Gastroesophageal sphincter (tissue), 3 donors: Measurements from ENCODE around the gene PI4KA.

ENCODE experiments used
- EP300 ChIP-seq: sonication (generic); formaldehyde crosslinking; IDR thresholded peaks from one replicate; pipeline ENCODE4 v1.6.1; 2017; ENCODE audit warnings: antibody characterized with exemption, mild to moderate bottlenecking
- POLR2A ChIP-seq, 2 donors: fragments of 450-650 bp; IDR thresholded peaks; one replicate each; pipeline ENCODE4 v1.6.1; 2017; ENCODE audit warnings: antibody characterized with exemption in 2 of 2, mild to moderate bottlenecking in 2 of 2, moderate library complexity in 1 of 2
- TF ChIP-seq, protein P1 (sequence below), 4 experiments: fragments of 200-600 bp in 2 of 4; fragments of 450-650 bp in 2 of 4; sonication (generic) in 1 of 4; IDR thresholded peaks; one replicate each; pipeline ENCODE4 v1.5.1; 2017 to 2019; ENCODE audit warnings: antibody characterized with exemption in 4 of 4, mild to moderate bottlenecking in 2 of 4, moderate library complexity in 2 of 4

- TF ChIP-seq, protein P1, sequence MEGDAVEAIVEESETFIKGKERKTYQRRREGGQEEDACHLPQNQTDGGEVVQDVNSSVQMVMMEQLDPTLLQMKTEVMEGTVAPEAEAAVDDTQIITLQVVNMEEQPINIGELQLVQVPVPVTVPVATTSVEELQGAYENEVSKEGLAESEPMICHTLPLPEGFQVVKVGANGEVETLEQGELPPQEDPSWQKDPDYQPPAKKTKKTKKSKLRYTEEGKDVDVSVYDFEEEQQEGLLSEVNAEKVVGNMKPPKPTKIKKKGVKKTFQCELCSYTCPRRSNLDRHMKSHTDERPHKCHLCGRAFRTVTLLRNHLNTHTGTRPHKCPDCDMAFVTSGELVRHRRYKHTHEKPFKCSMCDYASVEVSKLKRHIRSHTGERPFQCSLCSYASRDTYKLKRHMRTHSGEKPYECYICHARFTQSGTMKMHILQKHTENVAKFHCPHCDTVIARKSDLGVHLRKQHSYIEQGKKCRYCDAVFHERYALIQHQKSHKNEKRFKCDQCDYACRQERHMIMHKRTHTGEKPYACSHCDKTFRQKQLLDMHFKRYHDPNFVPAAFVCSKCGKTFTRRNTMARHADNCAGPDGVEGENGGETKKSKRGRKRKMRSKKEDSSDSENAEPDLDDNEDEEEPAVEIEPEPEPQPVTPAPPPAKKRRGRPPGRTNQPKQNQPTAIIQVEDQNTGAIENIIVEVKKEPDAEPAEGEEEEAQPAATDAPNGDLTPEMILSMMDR (IDR thresholded peaks at IDR 0.05): no peak
- peak; percentile 28 to 29 for TF ChIP-seq POLR2A (IDR thresholded peaks at IDR 0.05)
- no peak for TF ChIP-seq EP300
These were observed 8.8 kb upstream of the PI4KA start for GRCh38 chr22:20867179-20868024.
